ENCODE data around the gene RSPH9. TPM values are rescaled to one million over a fixed set of nuclear protein-coding genes. Genes with fewer than 3 reads are reported as not detected.
"Not testable (repeated sequence)": the region's sequence is repeated elsewhere in the genome, so short reads cannot be mapped to it uniquely, and the experiment has no call there.

RSPH9 gene
- total and polyA plus RNA-seq, 4 donors = under 0.01 to 0.19 (median 0.12) TPM

DNA sequence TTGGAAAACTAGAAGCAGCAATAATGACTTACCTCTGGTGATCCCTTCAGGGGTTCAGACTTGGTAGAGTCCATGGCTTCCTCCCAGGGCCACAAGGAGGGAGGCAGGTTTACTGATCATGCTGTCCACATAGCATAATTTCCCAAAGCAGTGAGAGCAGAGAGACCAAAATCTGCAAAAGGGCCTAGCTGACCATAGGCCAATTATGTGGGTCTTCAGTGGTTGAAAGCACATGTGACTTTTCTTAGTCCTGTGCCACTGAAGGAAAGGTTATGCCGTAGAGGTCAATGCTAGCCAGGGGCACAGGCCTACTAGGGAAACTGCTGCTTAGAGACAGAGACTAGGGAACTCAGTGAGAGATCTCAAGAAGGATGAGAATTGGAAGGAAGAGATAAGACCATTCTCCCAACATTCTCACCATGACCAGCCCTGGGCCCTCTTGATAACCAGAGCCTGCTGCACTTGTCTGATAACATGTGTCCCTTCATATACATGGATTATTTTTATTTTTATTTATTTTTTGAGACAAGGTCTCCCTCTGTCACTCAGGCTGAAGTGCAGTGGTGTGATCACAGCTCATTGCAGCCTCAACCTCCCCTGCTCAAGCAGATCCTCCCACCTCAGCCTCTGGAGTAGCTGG, 13.7 kb upstream of the RSPH9 start:
- Histone ChIP-seq H3K36me3 (ENCODE audit: control insufficient read depth in 4 of 4, insufficient read depth in 3 of 4, low read depth in 1 of 4, low read length in 3 of 4) (peaks cover 0 to under 1% (median 0%) of the 10 kb centered on the region in 4 donors), H3K9me3 (ENCODE audit: control insufficient read depth in 4 of 4, low read length in 3 of 4) (no peaks in the 10 kb centered on the region), H3K27ac (ENCODE audit: low read depth in 1 of 2, low read length in 2 of 2) (no peak overlapping the region), H3K27me3 (ENCODE audit: control insufficient read depth in 4 of 4, insufficient read depth in 4 of 4, low read length in 3 of 4) (no peaks in the 10 kb centered on the region), H3K4me1 (ENCODE audit: control insufficient read depth in 4 of 4, insufficient read depth in 4 of 4, low read length in 3 of 4) (peaks cover 0 to 27% (median 17%) of the 10 kb centered on the region in 4 donors), H3K4me3 (ENCODE audit: low read depth in 1 of 3, low read length in 3 of 3) (no peak overlapping the region), H3K9ac (ENCODE audit: low read depth in 1 of 2, low read length in 2 of 2) (no peak overlapping the region)
- DNase-seq (ENCODE audit: low spot score) = peak; percentile 75
- TF ChIP-seq FOXA2 (IDR thresholded peaks at IDR 0.05) (no peak), HNF4A (conservative IDR thresholded peaks at IDR 0.05) (no peak), GABPA (IDR thresholded peaks at IDR 0.05 in 1 of 2, conservative IDR thresholded peaks at IDR 0.05 in 1 of 2) (no peak), HNF4G (IDR thresholded peaks at IDR 0.05) (no peak)
- TF ChIP-seq, protein P1, sequence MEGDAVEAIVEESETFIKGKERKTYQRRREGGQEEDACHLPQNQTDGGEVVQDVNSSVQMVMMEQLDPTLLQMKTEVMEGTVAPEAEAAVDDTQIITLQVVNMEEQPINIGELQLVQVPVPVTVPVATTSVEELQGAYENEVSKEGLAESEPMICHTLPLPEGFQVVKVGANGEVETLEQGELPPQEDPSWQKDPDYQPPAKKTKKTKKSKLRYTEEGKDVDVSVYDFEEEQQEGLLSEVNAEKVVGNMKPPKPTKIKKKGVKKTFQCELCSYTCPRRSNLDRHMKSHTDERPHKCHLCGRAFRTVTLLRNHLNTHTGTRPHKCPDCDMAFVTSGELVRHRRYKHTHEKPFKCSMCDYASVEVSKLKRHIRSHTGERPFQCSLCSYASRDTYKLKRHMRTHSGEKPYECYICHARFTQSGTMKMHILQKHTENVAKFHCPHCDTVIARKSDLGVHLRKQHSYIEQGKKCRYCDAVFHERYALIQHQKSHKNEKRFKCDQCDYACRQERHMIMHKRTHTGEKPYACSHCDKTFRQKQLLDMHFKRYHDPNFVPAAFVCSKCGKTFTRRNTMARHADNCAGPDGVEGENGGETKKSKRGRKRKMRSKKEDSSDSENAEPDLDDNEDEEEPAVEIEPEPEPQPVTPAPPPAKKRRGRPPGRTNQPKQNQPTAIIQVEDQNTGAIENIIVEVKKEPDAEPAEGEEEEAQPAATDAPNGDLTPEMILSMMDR (IDR thresholded peaks at IDR 0.05; ENCODE audit: low read depth, low read length, missing input control) = no peak
- TF ChIP-seq, protein P2, sequence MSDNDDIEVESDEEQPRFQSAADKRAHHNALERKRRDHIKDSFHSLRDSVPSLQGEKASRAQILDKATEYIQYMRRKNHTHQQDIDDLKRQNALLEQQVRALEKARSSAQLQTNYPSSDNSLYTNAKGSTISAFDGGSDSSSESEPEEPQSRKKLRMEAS (IDR thresholded peaks at IDR 0.05) = no peak
- TF ChIP-seq, protein P3, sequence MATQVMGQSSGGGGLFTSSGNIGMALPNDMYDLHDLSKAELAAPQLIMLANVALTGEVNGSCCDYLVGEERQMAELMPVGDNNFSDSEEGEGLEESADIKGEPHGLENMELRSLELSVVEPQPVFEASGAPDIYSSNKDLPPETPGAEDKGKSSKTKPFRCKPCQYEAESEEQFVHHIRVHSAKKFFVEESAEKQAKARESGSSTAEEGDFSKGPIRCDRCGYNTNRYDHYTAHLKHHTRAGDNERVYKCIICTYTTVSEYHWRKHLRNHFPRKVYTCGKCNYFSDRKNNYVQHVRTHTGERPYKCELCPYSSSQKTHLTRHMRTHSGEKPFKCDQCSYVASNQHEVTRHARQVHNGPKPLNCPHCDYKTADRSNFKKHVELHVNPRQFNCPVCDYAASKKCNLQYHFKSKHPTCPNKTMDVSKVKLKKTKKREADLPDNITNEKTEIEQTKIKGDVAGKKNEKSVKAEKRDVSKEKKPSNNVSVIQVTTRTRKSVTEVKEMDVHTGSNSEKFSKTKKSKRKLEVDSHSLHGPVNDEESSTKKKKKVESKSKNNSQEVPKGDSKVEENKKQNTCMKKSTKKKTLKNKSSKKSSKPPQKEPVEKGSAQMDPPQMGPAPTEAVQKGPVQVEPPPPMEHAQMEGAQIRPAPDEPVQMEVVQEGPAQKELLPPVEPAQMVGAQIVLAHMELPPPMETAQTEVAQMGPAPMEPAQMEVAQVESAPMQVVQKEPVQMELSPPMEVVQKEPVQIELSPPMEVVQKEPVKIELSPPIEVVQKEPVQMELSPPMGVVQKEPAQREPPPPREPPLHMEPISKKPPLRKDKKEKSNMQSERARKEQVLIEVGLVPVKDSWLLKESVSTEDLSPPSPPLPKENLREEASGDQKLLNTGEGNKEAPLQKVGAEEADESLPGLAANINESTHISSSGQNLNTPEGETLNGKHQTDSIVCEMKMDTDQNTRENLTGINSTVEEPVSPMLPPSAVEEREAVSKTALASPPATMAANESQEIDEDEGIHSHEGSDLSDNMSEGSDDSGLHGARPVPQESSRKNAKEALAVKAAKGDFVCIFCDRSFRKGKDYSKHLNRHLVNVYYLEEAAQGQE (IDR thresholded peaks at IDR 0.05) = no peak
- 92% methylated on average over 1 of the region's 1 CpG for WGBS

DNA sequence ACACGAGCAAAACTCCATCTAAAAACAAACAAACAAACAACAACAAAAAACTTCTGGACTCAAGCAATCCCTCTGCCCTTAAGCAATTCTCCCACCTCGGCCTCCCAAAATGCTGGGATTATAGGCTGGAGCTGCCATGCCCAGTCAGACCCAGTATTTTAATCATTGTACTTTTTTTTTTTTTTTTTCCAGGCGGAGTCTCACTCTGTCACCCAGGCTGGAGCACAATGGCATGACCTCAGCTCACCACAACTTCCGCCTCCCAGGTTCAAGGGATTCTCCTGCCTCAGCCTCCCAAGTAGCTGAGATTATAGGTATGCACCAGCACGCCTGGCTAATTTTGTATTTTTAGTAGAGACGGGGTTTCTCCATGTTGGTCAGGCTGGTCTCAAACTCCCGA, 11.8 kb upstream of the RSPH9 start:
- WGBS = 92% methylated on average over 7 of the region's 7 CpGs
- H3K9me3 ChIP-seq (ENCODE audit: control insufficient read depth in 4 of 4, low read length in 3 of 4); DNase-seq (ENCODE audit: low spot score); H3K9ac ChIP-seq (ENCODE audit: low read depth in 1 of 2, low read length in 2 of 2); H3K4me3 ChIP-seq (ENCODE audit: low read depth in 1 of 3, low read length in 3 of 3); H3K27me3 ChIP-seq (ENCODE audit: control insufficient read depth in 4 of 4, insufficient read depth in 4 of 4, low read length in 3 of 4); H3K27ac ChIP-seq (ENCODE audit: low read depth in 1 of 2, low read length in 2 of 2); H3K36me3 ChIP-seq (ENCODE audit: control insufficient read depth in 4 of 4, insufficient read depth in 3 of 4, low read depth in 1 of 4, low read length in 3 of 4): not testable (repeated sequence)
- peaks cover 4 to 25% (median 14%) of the 10 kb centered on the region in 4 donors for H3K4me1 ChIP-seq (ENCODE audit: control insufficient read depth in 4 of 4, insufficient read depth in 4 of 4, low read length in 3 of 4)

DNA sequence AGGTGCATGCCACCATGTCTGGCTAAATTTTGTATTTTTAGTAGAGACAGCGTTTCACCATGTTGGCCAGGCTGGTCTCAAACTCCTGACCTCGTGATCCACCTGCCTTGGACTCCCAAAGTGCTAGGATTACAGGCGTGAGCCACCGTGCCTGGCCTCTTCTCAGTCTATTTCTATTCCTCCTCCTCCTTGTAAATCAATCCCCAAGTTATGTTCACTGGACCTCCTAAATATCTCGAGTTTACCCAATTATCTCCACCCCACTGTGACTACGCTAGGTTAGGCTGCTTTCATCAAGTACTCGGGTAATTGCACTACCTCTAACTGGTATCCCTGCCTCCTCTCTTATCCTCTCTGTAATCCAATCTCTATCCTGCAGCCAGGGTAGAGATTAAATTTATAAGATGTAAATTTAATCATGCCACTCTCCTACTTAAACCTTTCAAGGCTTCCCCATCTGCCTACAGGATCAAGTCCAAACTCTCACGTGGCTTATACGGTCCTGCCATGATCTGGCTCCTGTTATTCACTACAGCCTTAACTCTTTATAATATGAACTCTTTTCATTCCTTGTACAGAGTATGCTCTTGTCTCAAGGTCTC, 10.0 kb upstream of the RSPH9 start:
- H3K36me3 ChIP-seq (ENCODE audit: control insufficient read depth in 4 of 4, insufficient read depth in 3 of 4, low read depth in 1 of 4, low read length in 3 of 4) = peaks cover 5 to 9% (median 7%) of the 10 kb centered on the region in 4 donors
- no peaks in the 10 kb centered on the region for H3K9me3 ChIP-seq (ENCODE audit: control insufficient read depth in 4 of 4, low read length in 3 of 4)
- WGBS = 80% methylated on average over 9 of the region's 9 CpGs
- DNase-seq (ENCODE audit: low spot score) = no peak
- no peaks in the 10 kb centered on the region for H3K27me3 ChIP-seq (ENCODE audit: control insufficient read depth in 4 of 4, insufficient read depth in 4 of 4, low read length in 3 of 4)
- H3K27ac ChIP-seq (ENCODE audit: low read depth in 1 of 2, low read length in 2 of 2) = no peak overlapping the region
- H3K4me1 ChIP-seq (ENCODE audit: control insufficient read depth in 4 of 4, insufficient read depth in 4 of 4, low read length in 3 of 4) = peaks cover 4 to 17% (median 9%) of the 10 kb centered on the region in 4 donors
- no peak overlapping the region for H3K4me3 ChIP-seq (ENCODE audit: low read depth in 1 of 3, low read length in 3 of 3)
- no peak overlapping the region for H3K9ac ChIP-seq (ENCODE audit: low read depth in 1 of 2, low read length in 2 of 2)
- TF ChIP-seq FOXA1 (IDR thresholded peaks at IDR 0.05) = no peak
- TF ChIP-seq HNF4G (IDR thresholded peaks at IDR 0.05) = no peak
- TF ChIP-seq, protein P1 (IDR thresholded peaks at IDR 0.05; ENCODE audit: low read depth, low read length, missing input control) = no peak
- TF ChIP-seq, protein P3 (IDR thresholded peaks at IDR 0.05) = no peak
- no peak for TF ChIP-seq JUND (IDR thresholded peaks at IDR 0.05)

Data from liver (tissue), 9 donors.